Stimulated activated CD4-positive, alpha-beta T cell treated with anti-CD3 and anti-CD28 coated beads, Interleukin-2, amount 100 ng/mL, for 48 hours (primary cell): ENCODE results near the gene WDR90.

Experiments used
- DNase-seq, 2 donors: peaks; one replicate each; pipeline ENCODE4 v3.0.0-alpha.2; 2020

Gene WDR90

GRCh38 chr16:640614-641013 is 8.6 kb upstream of the WDR90 start:
- no peak for DNase-seq

DNA sequence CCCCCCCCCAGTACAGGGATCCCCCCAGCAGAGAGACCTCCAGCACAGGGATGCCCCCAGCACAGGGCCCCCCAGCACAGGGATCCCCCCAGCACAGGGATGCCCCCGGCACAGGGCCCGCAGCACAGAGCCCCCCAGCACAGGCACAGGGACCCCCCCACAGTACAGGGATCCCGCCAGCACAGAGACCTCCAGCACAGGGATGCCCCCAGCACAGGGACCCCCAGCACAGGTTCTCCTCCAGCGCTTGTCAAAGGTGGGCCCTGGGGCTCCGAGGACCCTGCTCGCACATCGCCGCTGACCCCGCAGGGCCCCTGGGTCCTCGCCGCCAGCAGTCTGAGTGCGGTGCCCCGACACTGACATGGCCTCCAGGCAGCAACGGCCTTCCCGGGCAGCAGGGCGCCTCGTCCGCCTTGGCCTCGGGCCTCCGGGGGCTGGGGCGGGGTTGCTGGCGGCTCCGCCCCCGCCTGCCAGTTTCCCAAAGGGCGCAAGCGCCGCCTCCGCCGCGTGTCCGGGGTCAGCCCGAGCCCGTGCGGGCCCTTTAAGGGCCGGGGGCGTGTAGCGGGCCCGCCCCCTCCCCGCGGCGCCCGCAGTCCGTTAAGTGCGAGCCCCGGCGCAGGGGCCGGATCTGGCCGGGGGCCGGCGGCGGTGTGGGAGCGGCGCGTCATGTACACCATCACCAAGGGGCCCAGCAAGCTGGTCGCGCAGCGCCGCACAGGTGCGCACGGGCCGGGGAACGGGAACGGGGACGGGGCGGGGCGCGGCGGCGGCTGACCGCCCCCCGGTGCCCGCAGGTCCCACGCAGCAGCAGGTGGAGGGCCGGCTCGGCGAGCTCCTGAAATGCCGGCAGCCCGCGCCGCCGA is 7.6 kb upstream of the WDR90 start, which contains the start of gene MCRIP2:
Gene MCRIP2 (plus strand): TSS at position 503 of the 863 bp plus-strand sequence. CDS start 164 bp downstream, at position 667.
- DNase-seq = peak; percentile 70 to 71

GRCh38 chr16:642189-643049 is 6.7 kb upstream of the WDR90 start:
- peak in 1 of 2 donors; percentile 28 for DNase-seq

- DNase-seq = no peak
Measured at GRCh38 chr16:643050-643368, 6.2 kb upstream of the WDR90 start.

- no peak for DNase-seq
Measured at GRCh38 chr16:644556-644955, 4.6 kb upstream of the WDR90 start.

- no peak for DNase-seq
Measured at GRCh38 chr16:645852-646678, 3.1 kb upstream of the WDR90 start.

DNA sequence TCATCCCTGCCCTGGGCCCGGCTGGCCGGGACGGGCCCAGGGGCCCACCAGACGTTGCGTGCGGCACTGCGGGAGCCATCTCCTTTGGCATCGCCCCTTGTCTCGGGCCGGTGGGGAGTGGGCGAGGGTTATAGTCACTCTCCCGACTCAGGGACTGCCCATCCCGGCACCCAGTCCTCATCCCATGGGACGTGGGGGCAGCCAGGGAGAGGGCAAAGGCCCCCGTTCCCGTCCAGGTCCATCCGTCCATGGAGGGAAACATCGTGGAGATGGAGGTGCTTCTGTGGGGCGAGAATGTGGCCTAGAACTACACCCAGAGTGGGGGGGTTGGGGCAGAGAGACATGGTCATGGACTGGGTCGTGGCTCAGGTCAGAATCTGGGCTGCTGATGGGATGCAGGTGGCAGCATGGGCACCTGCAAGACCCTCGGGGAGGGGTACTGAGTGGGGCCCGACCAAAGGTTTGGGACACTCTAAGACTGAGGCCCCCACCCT is 2.4 kb upstream of the WDR90 start:
- no peak for DNase-seq

GRCh38 chr16:647173-647902 is 1.8 kb upstream of the WDR90 start:
- DNase-seq = no peak

GRCh38 chr16:648071-648780 is 939 bp upstream of the WDR90 start:
- peak; percentile 40 to 50 for DNase-seq

- DNase-seq = no peak
Measured at GRCh38 chr16:649631-650030, 466 bp downstream of the WDR90 start.

DNA sequence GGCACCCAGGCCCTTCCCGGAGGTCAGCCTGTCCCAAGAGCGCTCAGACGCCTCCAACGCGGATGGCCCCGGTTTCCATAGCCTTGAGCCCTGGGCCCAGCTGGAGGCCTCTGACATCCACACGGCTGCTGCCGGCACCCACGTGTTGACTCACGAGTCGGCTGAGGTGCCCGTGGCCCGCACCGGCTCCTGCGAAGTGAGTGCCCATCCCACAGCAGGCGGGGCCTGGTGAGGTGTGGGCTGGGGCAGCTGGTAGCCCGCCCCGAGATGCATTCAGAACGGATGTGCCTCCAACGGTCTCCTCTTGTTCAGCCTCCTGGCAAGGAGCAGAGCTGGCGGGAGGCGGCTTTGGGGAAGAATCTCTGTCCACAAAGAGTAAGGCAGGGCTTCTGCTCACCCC is 2.7 kb downstream of the WDR90 start:
- no peak for DNase-seq

GRCh38 chr16:652454-653305 is 3.5 kb downstream of the WDR90 start:
- no peak for DNase-seq

DNA sequence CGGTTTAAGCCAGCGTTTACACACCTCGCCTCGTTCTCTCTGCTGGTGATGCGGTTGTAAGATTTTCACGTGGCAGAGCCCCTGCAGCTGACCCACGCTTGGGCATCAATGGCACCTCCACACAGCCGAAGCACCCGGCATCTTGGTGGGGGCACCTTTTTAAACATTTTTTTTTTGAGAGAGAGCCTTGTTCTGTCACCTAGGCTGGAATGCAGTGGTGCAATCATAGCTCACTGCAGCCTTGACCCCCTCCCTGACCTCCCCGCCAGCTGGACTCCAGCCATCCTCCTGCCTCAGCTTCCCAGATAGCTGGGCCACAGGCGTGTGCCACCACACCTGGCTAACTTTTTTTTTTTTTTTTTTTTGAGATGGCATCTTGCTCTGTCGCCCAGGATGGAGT is 4.9 kb downstream of the WDR90 start:
- no peak for DNase-seq

DNA sequence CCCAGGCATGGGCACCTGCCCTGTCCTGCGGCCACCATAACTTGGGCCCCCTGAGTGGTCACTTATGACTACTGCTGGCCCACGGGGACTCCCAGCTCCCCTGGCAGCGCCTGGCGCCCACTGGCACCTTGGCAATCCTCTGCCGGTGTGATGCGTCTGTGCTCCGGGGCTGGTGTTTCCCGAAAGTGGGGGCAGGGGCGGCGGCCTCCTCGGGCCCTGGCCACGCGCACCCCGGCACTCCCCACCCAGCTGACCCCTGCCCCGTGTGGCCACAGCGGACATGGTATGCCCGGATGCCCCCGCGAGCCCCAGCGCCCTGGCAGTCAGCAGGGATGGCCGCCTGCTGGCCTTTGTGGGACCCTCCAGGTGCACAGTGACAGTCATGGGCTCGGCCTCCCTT is 8.3 kb downstream of the WDR90 start:
- DNase-seq = no peak

DNA sequence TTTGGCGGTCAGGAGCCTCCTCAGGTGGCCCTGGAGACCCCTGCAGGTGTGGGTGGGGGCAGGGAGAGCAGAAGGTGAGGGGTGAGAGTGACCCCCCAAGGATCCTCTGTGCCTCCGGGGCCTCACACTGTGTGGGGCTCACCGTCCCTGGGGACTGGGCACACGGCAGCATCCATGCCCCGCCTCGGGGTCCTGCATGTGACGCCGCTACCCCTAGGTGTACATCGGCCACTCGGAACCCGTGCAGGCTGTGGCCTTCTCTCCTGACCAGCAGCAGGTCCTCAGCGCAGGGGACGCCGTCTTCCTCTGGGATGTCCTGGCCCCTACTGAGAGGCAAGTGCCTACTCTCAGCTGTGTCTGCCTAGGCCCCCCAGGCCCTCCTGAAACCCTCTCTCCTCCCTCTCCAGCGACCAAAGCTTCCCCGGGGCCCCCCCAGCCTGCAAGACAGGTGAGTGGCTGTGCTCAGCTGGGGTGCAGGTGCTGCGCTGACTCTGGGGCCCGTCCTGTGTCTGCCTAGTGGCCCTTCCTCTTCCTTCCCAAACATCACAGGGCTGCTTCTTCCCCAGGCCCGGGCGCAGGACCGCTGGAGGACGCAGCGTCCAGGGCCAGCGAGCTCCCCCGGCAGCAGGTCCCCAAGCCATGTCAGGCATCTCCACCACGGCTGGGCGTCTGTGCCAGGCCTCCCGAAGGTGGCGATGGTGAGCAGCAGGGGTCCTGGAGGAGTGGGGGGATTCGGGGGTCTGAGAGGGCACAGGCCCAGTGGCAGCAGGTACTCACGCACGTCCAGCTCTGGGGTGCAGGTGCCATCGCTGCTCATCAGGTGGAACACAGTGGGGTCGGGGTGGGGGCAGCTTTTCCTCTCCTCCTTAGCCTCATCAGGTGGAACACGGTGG is 9.8 kb downstream of the WDR90 start:
- DNase-seq = no peak

DNA sequence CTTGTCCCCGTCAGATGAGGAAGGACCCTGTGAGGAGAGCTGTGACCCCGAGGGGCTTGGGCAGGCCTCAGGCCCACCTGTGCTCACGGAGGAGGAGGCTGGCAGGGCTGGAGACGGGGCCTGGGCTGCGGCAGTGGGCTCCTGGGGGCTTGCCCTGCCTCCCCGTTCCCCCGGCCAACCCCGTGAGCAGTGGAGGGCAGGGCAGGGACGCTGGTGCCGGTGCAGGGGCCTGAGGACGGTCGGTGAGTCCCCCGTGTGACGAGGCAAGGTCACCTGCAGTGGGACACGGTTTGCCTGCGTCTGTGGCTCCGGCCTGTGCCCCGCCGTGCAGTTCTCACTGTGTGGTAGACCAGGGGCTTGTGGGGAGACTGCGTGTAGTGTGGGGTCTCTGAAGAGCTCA is 10.5 kb downstream of the WDR90 start:
- DNase-seq = no peak

- DNase-seq = no peak
Measured at GRCh38 chr16:660132-660458, 10.9 kb downstream of the WDR90 start.

GRCh38 chr16:660459-661183 is 11.5 kb downstream of the WDR90 start:
- peak; percentile 56 to 65 for DNase-seq
